Stimulated activated naive CD8-positive, alpha-beta T cell treated with anti-CD3 and anti-CD28 coated beads, Interleukin-15, amount 100 ng/mL, for 72 hours (primary cell): ENCODE data around the gene NIPBL.
"Not testable (repeated sequence)": the region's sequence is repeated elsewhere in the genome, so short reads cannot be mapped to it uniquely, and the experiment has no call there.

Source experiments
- ATAC-seq: fragments of 150-1000 bp; cut with Tn5 transposase; 2 replicates; pipeline ENCODE4 v1.10.0; 2021; ENCODE audit warnings: mild to moderate bottlenecking, moderate library complexity
- DNase-seq, 2 donors: peaks; one replicate each; pipeline ENCODE4 v3.0.0; 2021 to 2022
- H3K27ac Mint-ChIP-seq, 2 donors: one replicate each; pipeline ENCODE4 v1.8.0; 2022; ENCODE audit warnings: mild to moderate bottlenecking in 2 of 2, mixed read lengths in 2 of 2, moderate library complexity in 2 of 2
- H3K27me3 Mint-ChIP-seq: one replicate; pipeline ENCODE4 v1.8.0; 2022; ENCODE audit warnings: mixed read lengths
- H3K4me1 Mint-ChIP-seq: one replicate; pipeline ENCODE4 v1.8.0; 2022; ENCODE audit warnings: mild to moderate bottlenecking, mixed read lengths
- H3K4me3 Mint-ChIP-seq, 2 donors: one replicate each; pipeline ENCODE4 v1.8.0; 2022; ENCODE audit warnings: mild to moderate bottlenecking in 2 of 2, mixed read lengths in 2 of 2, moderate library complexity in 1 of 2
- H3K9me3 Mint-ChIP-seq, 2 donors: one replicate each; pipeline ENCODE4 v1.8.0; 2022; ENCODE audit warnings: mixed read lengths in 2 of 2

NIPBL gene, protein sequence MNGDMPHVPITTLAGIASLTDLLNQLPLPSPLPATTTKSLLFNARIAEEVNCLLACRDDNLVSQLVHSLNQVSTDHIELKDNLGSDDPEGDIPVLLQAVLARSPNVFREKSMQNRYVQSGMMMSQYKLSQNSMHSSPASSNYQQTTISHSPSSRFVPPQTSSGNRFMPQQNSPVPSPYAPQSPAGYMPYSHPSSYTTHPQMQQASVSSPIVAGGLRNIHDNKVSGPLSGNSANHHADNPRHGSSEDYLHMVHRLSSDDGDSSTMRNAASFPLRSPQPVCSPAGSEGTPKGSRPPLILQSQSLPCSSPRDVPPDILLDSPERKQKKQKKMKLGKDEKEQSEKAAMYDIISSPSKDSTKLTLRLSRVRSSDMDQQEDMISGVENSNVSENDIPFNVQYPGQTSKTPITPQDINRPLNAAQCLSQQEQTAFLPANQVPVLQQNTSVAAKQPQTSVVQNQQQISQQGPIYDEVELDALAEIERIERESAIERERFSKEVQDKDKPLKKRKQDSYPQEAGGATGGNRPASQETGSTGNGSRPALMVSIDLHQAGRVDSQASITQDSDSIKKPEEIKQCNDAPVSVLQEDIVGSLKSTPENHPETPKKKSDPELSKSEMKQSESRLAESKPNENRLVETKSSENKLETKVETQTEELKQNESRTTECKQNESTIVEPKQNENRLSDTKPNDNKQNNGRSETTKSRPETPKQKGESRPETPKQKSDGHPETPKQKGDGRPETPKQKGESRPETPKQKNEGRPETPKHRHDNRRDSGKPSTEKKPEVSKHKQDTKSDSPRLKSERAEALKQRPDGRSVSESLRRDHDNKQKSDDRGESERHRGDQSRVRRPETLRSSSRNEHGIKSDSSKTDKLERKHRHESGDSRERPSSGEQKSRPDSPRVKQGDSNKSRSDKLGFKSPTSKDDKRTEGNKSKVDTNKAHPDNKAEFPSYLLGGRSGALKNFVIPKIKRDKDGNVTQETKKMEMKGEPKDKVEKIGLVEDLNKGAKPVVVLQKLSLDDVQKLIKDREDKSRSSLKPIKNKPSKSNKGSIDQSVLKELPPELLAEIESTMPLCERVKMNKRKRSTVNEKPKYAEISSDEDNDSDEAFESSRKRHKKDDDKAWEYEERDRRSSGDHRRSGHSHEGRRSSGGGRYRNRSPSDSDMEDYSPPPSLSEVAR (N-terminal part only)

GRCh38 chr5:36876299-36876964 is at the start of gene NIPBL:
TSS of gene NIPBL (plus strand) at chr5:36876769. CDS start at chr5:36953697, 76,928 bp downstream.
- ATAC-seq: peak; percentile 84
- H3K27ac Mint-ChIP-seq: peak within 1 kb of the TSS; percentile 97 to 98
- DNase-seq: peak; percentile 88 to 92
- peak within 1 kb of the TSS; percentile 94 to 98 for H3K4me3 Mint-ChIP-seq
- no peaks in the 10 kb centered on the region for H3K27me3 Mint-ChIP-seq
- no peaks in the 10 kb centered on the region for H3K9me3 Mint-ChIP-seq
- peaks cover 45% of the 10 kb centered on the region for H3K4me1 Mint-ChIP-seq

- Mint-ChIP-seq H3K4me3 (no peak overlapping the region), H3K9me3 (no peaks in the 10 kb centered on the region), H3K4me1 (no peaks in the 10 kb centered on the region), H3K27ac (no peak overlapping the region), H3K27me3 (peaks cover 8% of the 10 kb centered on the region)
- ATAC-seq (no peak), DNase-seq (no peak)
Measured at GRCh38 chr5:36832274-36832673, 44.3 kb upstream of the NIPBL start.

GRCh38 chr5:36836831-36837230 is 39.7 kb upstream of the NIPBL start:
- H3K27me3 Mint-ChIP-seq: no peaks in the 10 kb centered on the region

DNA sequence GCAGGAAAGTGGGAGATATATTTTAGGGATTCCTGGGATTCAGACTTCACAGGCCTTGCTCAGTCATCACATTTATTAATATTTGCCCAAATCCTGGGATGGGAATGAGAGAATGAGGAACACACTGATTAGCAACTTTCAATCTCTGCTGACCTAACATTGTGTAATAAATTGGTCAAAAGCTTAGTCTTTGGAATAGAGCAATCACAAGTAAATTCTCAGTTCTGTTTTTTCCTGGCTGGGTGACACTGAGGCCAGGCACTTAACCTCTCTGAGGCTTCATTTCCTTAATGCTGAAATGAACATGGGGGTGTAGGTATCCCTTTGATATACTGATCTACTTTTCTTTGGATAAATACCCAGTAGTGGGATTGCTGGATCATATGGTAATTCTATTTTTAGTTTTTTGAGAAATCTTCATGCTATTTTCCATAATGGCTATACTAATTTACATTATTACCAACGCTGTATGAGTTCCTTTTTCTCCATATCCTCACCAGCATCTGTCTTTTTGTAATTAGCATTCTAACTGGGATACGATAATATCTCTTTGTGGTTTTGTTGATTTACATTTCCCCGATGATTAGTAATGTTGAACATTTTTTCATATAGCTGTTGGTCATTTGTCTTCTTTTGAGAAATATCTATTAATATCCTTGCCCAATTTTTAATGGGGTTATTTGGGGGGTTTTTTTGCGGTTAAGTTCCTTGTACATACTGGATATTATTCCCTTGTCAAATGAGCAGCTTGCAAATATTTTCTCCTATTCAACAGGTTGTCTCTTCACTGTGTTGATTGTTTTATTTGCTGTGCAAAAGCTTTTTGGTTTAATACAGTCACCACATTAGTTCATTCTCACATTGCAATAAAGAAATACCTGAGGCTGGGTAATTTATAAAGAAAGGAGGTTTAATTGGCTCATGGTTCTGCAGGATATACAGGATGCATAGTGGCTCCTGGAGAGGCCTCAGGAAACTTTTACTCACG is 36.8 kb upstream of the NIPBL start:
- H3K9me3 Mint-ChIP-seq: no peaks in the 10 kb centered on the region
- H3K4me3 Mint-ChIP-seq: no peak overlapping the region
- DNase-seq (no peak), ATAC-seq (no peak)
- no peaks in the 10 kb centered on the region for H3K27me3 Mint-ChIP-seq
- peaks cover 13% of the 10 kb centered on the region for H3K4me1 Mint-ChIP-seq
- H3K27ac Mint-ChIP-seq: no peak overlapping the region

More at GRCh38 chr5:36836831-36837230, 39.7 kb upstream of the NIPBL start:
- Mint-ChIP-seq H3K4me3 (no peak overlapping the region), H3K27ac (no peak overlapping the region), H3K4me1 (peaks cover under 1% of the 10 kb centered on the region), H3K9me3 (no peaks in the 10 kb centered on the region)
- DNase-seq: no peak
- ATAC-seq: no peak

DNA sequence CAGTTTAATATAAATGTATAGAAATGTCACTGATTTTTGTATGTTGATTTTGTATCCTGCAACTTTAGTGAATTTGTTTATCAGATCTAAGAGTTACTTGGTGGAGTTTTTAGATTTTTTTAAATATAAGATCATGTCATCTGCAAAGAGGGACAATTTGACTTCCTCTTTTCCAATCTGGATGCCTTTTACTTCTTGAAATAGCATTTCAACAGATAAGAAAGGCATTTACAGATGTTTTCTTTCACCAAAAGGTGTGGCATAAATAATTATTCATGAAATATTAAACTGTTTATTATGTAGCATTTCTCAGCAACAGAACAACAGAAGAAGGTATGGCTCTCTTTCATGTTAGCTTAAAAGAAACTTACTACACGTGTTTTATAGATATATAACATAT is 34.9 kb upstream of the NIPBL start:
- Mint-ChIP-seq H3K27ac (no peak overlapping the region), H3K9me3 (no peaks in the 10 kb centered on the region), H3K4me1 (peaks cover 17% of the 10 kb centered on the region), H3K4me3 (no peak overlapping the region), H3K27me3 (no peaks in the 10 kb centered on the region)
- DNase-seq: no peak
- ATAC-seq: no peak

DNA sequence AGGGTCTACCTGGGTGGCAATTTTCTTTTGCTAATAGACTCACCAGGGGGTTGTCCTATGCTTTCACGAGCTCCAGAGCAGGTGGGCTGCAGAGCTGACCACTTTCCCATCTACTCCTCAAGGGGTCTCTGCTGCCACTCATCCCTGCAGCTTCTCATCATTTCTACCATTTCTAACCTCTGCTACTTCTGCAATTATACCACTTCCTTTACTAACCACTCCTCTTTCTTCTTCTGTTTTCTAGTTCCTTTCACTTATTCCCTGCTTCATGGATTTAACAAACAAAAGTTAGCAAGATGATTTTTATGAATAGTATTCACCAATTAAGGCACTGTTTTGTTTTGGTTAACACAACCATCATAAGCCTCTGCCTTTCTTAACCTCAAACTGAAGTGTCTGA is 34.5 kb upstream of the NIPBL start:
- DNase-seq (no peak), ATAC-seq (no peak)
- H3K4me3 Mint-ChIP-seq: no peak overlapping the region

DNA sequence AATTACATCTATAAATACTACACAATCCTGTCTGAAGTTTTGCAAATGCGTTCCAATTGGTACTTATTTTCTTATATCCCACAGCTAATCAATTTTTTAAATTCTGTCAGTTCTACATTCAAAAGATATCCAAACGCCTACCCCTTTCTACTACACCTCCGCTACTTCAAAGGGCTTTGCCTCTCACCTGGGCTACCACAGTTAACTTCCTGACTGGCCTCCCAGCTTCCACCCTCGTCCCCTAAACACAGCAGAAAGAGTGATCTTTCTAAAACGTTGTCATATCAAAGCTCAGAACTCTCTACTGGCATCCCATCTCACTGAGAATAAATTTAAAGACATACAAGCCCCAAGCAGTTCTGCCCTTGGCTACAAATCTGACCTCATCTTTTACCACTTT is 32.3 kb upstream of the NIPBL start:
- no peaks in the 10 kb centered on the region for H3K27me3 Mint-ChIP-seq

More for the DNA sequence above, 34.5 kb upstream of the NIPBL start:
- Mint-ChIP-seq H3K27me3 (no peaks in the 10 kb centered on the region), H3K27ac (no peak overlapping the region), H3K9me3 (no peaks in the 10 kb centered on the region), H3K4me1 (peaks cover 17% of the 10 kb centered on the region)

GRCh38 chr5:36848545-36848944 is 28.0 kb upstream of the NIPBL start:
- not testable (repeated sequence) for H3K27me3 Mint-ChIP-seq, H3K9me3 Mint-ChIP-seq, ATAC-seq, DNase-seq, H3K4me3 Mint-ChIP-seq
- H3K27ac Mint-ChIP-seq: peak overlapping the region in 1 of 2 donors; percentile 1
- H3K4me1 Mint-ChIP-seq: peaks cover 11% of the 10 kb centered on the region

More for the DNA sequence above, 32.3 kb upstream of the NIPBL start:
- DNase-seq (no peak), ATAC-seq (no peak)
- Mint-ChIP-seq H3K4me3 (no peak overlapping the region), H3K4me1 (peaks cover 17% of the 10 kb centered on the region), H3K27ac (no peak overlapping the region), H3K9me3 (no peaks in the 10 kb centered on the region)

GRCh38 chr5:36852903-36853302 is 23.7 kb upstream of the NIPBL start:
- ATAC-seq, H3K27ac Mint-ChIP-seq, H3K4me3 Mint-ChIP-seq, H3K27me3 Mint-ChIP-seq, H3K9me3 Mint-ChIP-seq, DNase-seq, H3K4me1 Mint-ChIP-seq: not testable (repeated sequence)

GRCh38 chr5:36854402-36855140 is 22.0 kb upstream of the NIPBL start:
- no peak overlapping the region for H3K27ac Mint-ChIP-seq
- no peaks in the 10 kb centered on the region for H3K4me1 Mint-ChIP-seq
- H3K27me3 Mint-ChIP-seq: peaks cover 12% of the 10 kb centered on the region
- ATAC-seq (no peak), DNase-seq (no peak)
- H3K9me3 Mint-ChIP-seq: peaks cover 7 to 9% of the 10 kb centered on the region in 2 donors
- no peak overlapping the region for H3K4me3 Mint-ChIP-seq

GRCh38 chr5:36855141-36855495 is 21.5 kb upstream of the NIPBL start:
- H3K4me1 Mint-ChIP-seq: no peaks in the 10 kb centered on the region
- no peak overlapping the region for H3K4me3 Mint-ChIP-seq
- H3K27me3 Mint-ChIP-seq: peaks cover 9% of the 10 kb centered on the region
- DNase-seq (no peak), ATAC-seq (no peak)
- no peak overlapping the region for H3K27ac Mint-ChIP-seq
- peaks cover 2 to 5% of the 10 kb centered on the region in 2 donors for H3K9me3 Mint-ChIP-seq

DNA sequence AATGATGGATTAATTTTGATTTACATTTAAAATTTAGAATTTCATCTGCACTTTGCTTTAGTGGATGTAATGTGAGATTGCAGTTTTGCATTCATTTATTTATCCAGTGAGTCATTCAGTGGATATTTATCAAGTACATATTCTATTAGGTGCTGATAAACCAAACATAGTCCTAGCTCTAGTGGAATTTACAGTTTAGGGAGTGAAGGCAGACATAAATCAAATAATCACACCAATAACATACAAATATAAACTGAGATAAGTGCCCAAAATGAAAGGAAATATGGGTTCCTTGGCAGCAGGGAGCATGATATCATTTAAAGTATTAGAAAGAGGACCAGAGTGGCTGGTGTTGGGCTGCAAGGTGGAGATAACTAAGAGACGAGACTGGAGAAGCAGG is 14.7 kb upstream of the NIPBL start:
- H3K4me1 Mint-ChIP-seq: no peaks in the 10 kb centered on the region
- H3K9me3 Mint-ChIP-seq: no peaks in the 10 kb centered on the region
- peaks cover 7% of the 10 kb centered on the region for H3K27me3 Mint-ChIP-seq
- no peak for ATAC-seq
- H3K4me3 Mint-ChIP-seq: no peak overlapping the region
- H3K27ac Mint-ChIP-seq: no peak overlapping the region
- no peak for DNase-seq

GRCh38 chr5:36870399-36871040 is 6.0 kb upstream of the NIPBL start:
- DNase-seq: no peak
- H3K9me3 Mint-ChIP-seq: no peaks in the 10 kb centered on the region
- peaks cover 37% of the 10 kb centered on the region for H3K4me1 Mint-ChIP-seq
- peak; percentile 92 for ATAC-seq
- H3K4me3 Mint-ChIP-seq: peak overlapping the region in 1 of 2 donors; percentile 36
- H3K27me3 Mint-ChIP-seq: no peaks in the 10 kb centered on the region
- peak overlapping the region in 1 of 2 donors; percentile 57 for H3K27ac Mint-ChIP-seq
